ENCODE data around the gene SFI1.

GRCh38 chr22:31446767-31447166 is 49.6 kb upstream of the SFI1 start:
- TF ChIP-seq, protein P1, sequence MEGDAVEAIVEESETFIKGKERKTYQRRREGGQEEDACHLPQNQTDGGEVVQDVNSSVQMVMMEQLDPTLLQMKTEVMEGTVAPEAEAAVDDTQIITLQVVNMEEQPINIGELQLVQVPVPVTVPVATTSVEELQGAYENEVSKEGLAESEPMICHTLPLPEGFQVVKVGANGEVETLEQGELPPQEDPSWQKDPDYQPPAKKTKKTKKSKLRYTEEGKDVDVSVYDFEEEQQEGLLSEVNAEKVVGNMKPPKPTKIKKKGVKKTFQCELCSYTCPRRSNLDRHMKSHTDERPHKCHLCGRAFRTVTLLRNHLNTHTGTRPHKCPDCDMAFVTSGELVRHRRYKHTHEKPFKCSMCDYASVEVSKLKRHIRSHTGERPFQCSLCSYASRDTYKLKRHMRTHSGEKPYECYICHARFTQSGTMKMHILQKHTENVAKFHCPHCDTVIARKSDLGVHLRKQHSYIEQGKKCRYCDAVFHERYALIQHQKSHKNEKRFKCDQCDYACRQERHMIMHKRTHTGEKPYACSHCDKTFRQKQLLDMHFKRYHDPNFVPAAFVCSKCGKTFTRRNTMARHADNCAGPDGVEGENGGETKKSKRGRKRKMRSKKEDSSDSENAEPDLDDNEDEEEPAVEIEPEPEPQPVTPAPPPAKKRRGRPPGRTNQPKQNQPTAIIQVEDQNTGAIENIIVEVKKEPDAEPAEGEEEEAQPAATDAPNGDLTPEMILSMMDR (IDR thresholded peaks at IDR 0.05), result no peak
- no peak for TF ChIP-seq EZH2 (IDR thresholded peaks at IDR 0.05; ENCODE audit: borderline replicate concordance, insufficient read depth, low read depth, low read length, poor library complexity, severe bottlenecking)

Data from B cell (primary cell).